MM.1S (cell line): Measurements from ENCODE around the gene HERPUD2.

Experiments used
- EZH2phosphoT487 ChIP-seq: fragments of 300-600 bp; sonication (generic); IDR thresholded peaks from 2 replicates; pipeline ENCODE4 v1.6.1; 2018; ENCODE audit warnings: antibody characterized with exemption, low read length
- TF ChIP-seq, protein P1 (sequence below): fragments of 300-600 bp; sonication (generic); IDR thresholded peaks from 2 replicates; pipeline ENCODE4 v1.5.1; 2016; ENCODE audit warnings: antibody characterized with exemption, low read length, mixed read lengths

DNA sequence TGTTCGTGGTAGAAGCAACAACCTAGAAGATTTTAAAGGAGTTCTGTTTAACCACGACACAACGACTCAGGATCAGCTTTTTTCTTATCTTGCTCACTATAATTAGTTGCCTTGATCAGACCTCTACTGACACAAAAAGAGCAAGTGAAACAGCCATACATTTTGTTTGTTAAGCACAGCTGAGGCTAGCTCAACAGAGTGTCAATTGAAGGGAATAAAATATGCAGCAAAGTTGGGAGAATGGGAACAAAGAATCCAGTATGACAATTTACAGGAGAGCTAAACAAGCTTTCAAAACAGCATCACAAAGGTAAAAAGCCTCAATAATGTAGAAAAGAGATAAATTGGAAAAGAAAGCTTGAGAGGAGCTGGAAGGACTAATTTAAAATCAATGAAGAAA lies 40.5 kb upstream of the HERPUD2 start:
- no peak for TF ChIP-seq EZH2phosphoT487
- TF ChIP-seq, protein P1, sequence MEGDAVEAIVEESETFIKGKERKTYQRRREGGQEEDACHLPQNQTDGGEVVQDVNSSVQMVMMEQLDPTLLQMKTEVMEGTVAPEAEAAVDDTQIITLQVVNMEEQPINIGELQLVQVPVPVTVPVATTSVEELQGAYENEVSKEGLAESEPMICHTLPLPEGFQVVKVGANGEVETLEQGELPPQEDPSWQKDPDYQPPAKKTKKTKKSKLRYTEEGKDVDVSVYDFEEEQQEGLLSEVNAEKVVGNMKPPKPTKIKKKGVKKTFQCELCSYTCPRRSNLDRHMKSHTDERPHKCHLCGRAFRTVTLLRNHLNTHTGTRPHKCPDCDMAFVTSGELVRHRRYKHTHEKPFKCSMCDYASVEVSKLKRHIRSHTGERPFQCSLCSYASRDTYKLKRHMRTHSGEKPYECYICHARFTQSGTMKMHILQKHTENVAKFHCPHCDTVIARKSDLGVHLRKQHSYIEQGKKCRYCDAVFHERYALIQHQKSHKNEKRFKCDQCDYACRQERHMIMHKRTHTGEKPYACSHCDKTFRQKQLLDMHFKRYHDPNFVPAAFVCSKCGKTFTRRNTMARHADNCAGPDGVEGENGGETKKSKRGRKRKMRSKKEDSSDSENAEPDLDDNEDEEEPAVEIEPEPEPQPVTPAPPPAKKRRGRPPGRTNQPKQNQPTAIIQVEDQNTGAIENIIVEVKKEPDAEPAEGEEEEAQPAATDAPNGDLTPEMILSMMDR: no peak
